HepG2 (cell line): Measurements from ENCODE around the gene LMAN2. TPM values are rescaled to one million over a fixed set of nuclear protein-coding genes. Genes with fewer than 3 reads are reported as not detected.

Experiments used
- ATAC-seq: fragments of 200-7000 bp; cut with Tn5 transposase; 3 replicates; pipeline ENCODE4 v1.9.1; 2020; ENCODE audit warnings: mild to moderate bottlenecking, moderate library complexity
- BruUV-seq: library from RNA; stranded (reverse); fragments of 400-500 nt; replicated peaks from 2 replicates; lab custom pipeline; 2021; lab: Mats Ljungman, UMichigan
- CTCF ChIA-PET: fragments of 300-600 bp; formaldehyde crosslinking; extraction: SDS; loops from one replicate; lab custom pipeline; 2021; ENCODE audit warnings: low total read pairs, inconsistent platforms, low intra/inter-chr PET ratio; lab: Yijun Ruan, JAX
- POLR2A ChIA-PET: fragments of 350-600 bp; sonication (Branson Sonifier 250); formaldehyde crosslinking; loops from one replicate; lab custom pipeline; 2020; ENCODE audit warnings: antibody characterized with exemption, inconsistent platforms; lab: Yijun Ruan, JAX
- DNase-seq: peaks from one replicate; pipeline ENCODE4 v3.0.0-alpha.2; 2015; ENCODE audit warnings: low spot score
- FAIRE-seq: peaks from 3 replicates; lab custom pipeline; 2011; peaks lifted over from hg19 to GRCh38; lab: Jason Lieb, UNC
- H2AFZ ChIP-seq: one replicate; pipeline ENCODE4 v1.6.1; 2011; ENCODE audit warnings: low read length, inconsistent platforms
- H3K27ac ChIP-seq: fragments of 300-600 bp; 3 replicates; pipeline ENCODE4 v1.8.0; 2011; ENCODE audit warnings: mixed run types, mild to moderate bottlenecking, mixed read lengths, low read length, inconsistent platforms; ENCODE audit not compliant: insufficient read depth; ENCODE audit errors: extremely low read length
- H3K27me3 ChIP-seq, 2 experiments: fragments of 200-600 bp in 1 of 2; 2 replicates in 1 of 2; 3 replicates in 1 of 2; pipeline versions ENCODE4 v1.6.0 to v1.8.0; 2011; ENCODE audit warnings: low read length in 2 of 2, mild to moderate bottlenecking in 2 of 2, moderate library complexity in 2 of 2, inconsistent platforms in 1 of 2; ENCODE audit not compliant: insufficient read depth in 2 of 2, control insufficient read depth in 1 of 2
- H3K36me3 ChIP-seq, 2 experiments: fragments of 200-600 bp in 1 of 2; replicated peaks in 1 of 2; 2 replicates in 1 of 2; 3 replicates in 1 of 2; pipeline versions ENCODE4 v1.5.1 to v1.8.0; 2011; ENCODE audit warnings: low read length in 2 of 2, inconsistent platforms in 1 of 2; ENCODE audit not compliant: insufficient read depth in 2 of 2, control insufficient read depth in 1 of 2
- H3K4me1 ChIP-seq: 2 replicates; pipeline ENCODE4 v1.5.1; 2012; ENCODE audit warnings: low read length, inconsistent platforms; ENCODE audit not compliant: insufficient read depth
- H3K4me2 ChIP-seq: 2 replicates; pipeline ENCODE4 v1.6.0; 2011; ENCODE audit warnings: low read depth, low read length, inconsistent platforms
- H3K4me3 ChIP-seq, 3 experiments: fragments of 200-600 bp in 1 of 3; sonication (generic), shearing (Covaris generic) in 1 of 3; replicated peaks in 1 of 3; 2 replicates each; pipeline ENCODE4 v1.5.1; 2011 to 2016; ENCODE audit warnings: low read length in 3 of 3, inconsistent platforms in 2 of 3, low read depth in 2 of 3, mild to moderate bottlenecking in 2 of 3, control low read depth in 1 of 3, mixed read lengths in 1 of 3; ENCODE audit not compliant: insufficient read depth in 1 of 3
- H3K79me2 ChIP-seq: one replicate; pipeline ENCODE4 v1.6.1; 2011; ENCODE audit warnings: low read length, inconsistent platforms; ENCODE audit not compliant: insufficient read depth
- H3K9ac ChIP-seq: 2 replicates; pipeline ENCODE4 v1.6.0; 2011; ENCODE audit warnings: mild to moderate bottlenecking, low read depth, low read length, inconsistent platforms; ENCODE audit not compliant: insufficient read depth
- H3K9me3 ChIP-seq: 2 replicates; pipeline ENCODE4 v1.5.1; 2012; ENCODE audit warnings: mild to moderate bottlenecking, low read length
- H4K20me1 ChIP-seq: 2 replicates; pipeline ENCODE4 v1.6.0; 2011; ENCODE audit warnings: inconsistent platforms, mild to moderate bottlenecking, low read length, moderate library complexity; ENCODE audit not compliant: insufficient read depth
- EEA1 ChIP-seq: sonication (generic); formaldehyde crosslinking; IDR thresholded peaks from 2 replicates; pipeline ENCODE4 v1.5.1; 2020; ENCODE audit warnings: mild to moderate bottlenecking, missing genetic modification reagents, borderline replicate concordance
- NR3C1 ChIP-seq: sonication (generic); formaldehyde crosslinking; IDR thresholded peaks from 2 replicates; pipeline ENCODE4 v1.4.0; 2020; ENCODE audit warnings: missing genetic modification reagents
- PPARG ChIP-seq: conservative IDR thresholded peaks from 2 replicates; pipeline ENCODE4 v1.6.1; 2016; ENCODE audit warnings: missing biosample characterization, missing genetic modification reagents
- SPEN ChIP-seq: sonication (generic); formaldehyde crosslinking; IDR thresholded peaks from 2 replicates; pipeline ENCODE4 v1.5.1; 2020; ENCODE audit warnings: low read depth, mild to moderate bottlenecking, missing genetic modification reagents
- WGBS: methylation state at CpG from one replicate; pipeline ENCODE4 v1.1.6; 2017; ENCODE audit warnings: low lambda C conversion rate; 5-methylcytosine and 5-hydroxymethylcytosine counted together
- in situ Hi-C: cut with HindIII; loops from 2 replicates; pipeline ENCODE4 v1.10.0; 2017; ENCODE audit warnings: low pct_unique_long_range_greater_than_20kb; ENCODE audit not compliant: extremely low pct_ligation_motif_present
- intact Hi-C: fragments of 100-400 bp; cut with micrococcal nuclease; formaldehyde crosslinking; loops from one replicate; pipeline ENCODE4 v1.10.0; 2022; ENCODE audit not compliant: unreplicated experiment
- polyA plus RNA-seq, 8 experiments: library from polyadenylated mRNA; depleted of rRNA in 3 of 8; stranded (reverse) in 7 of 8; unstranded in 1 of 8; fragments of >200 nt; fragmentation: Illumina TruSeq in 4 of 8; extraction: Trizol in 4 of 8; gene quantifications; 2 replicates each; pipeline versions ENCODE4 v1.2.1 to v1.2.3, GENCODE V29; 2011 to 2016; ENCODE audit warnings: low read depth in 4 of 8, missing spikeins in 1 of 8, mixed read lengths in 1 of 8; ENCODE audit not compliant: insufficient read depth in 1 of 8
- total RNA-seq, 5 experiments: library from RNA; depleted of rRNA; stranded (reverse); fragments of >200 nt; fragmentation: Illumina TruSeq; extraction: Trizol; gene quantifications; 2 replicates each; pipeline ENCODE4 v1.2.3, GENCODE V29; 2016; ENCODE audit warnings: low read depth in 1 of 5
- TF ChIP-seq, protein P1 (sequence below): sonication (generic); formaldehyde crosslinking; IDR thresholded peaks from 2 replicates; pipeline ENCODE4 v1.4.0; 2020; ENCODE audit warnings: missing genetic modification reagents, mild to moderate bottlenecking, borderline replicate concordance

The LMAN2 gene
- total and polyA plus RNA-seq, 2 of the 13 experiments (the other 11 are each of a cell fraction or from before 2014, with no cell fraction given) = 191 to 197 TPM

DNA sequence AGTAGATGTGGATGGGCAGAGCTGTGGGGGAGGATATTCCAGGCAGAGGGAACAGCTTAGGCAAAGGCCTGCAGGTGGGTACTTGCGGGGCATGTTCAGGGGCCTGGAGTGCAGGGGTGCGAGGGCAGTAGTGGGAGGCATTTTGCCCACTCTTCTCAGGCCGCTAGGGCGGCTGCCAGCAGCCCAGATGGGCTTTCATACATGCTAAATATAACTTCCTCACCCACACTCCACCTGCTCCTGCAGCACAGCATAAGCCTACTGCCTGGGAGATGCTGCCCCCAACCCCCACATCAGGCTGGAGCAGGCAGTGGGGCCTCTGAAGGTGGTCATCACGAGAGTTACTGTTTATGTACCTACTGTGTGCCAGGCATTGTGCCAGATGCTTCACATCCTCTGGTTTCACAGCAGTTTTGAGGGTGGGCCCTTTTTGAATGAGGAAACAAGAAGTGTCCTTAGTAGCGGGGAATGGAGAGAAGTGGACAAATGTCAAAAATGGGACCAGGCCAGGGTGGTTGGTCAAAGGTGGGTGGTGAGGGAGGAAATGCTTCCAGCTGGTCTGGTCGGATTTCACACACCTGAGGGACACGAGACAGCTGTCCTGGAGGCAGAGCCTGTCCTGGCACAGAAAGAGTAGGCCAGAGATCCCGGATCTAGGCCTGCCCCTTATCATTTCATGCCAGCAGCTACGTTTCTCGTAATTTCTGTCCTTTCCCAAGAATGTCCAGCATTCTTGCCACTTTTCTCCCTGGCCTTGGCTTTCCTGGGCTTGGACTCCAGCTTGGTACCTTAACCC is 18.4 kb upstream of the LMAN2 start:
- 86% methylated on average over 9 of the region's 11 CpGs for WGBS
- no peak for ATAC-seq

More for the DNA sequence above, 18.4 kb upstream of the LMAN2 start:
- ChIA-PET POLR2A (interaction anchor here (0.6 to 7.9 kb wide), 20 partner anchors 8 to 283 kb away, joined by 3 to 239 read pairs (median 6); partner anchors contain the start of genes F12, FGFR4, GRK6 and LMAN2), CTCF (interaction anchor here (1.5 to 2.1 kb wide), 4 partner anchors 13 to 52 kb away, joined by 3 to 19 read pairs (median 10); no protein-coding TSS in a partner anchor)
- Histone ChIP-seq H3K27me3 (no peaks in the 10 kb centered on the region; a peak in 1 of 5 replicates), H3K36me3 (0 out of 5 replicates have a peak, but pooled peaks cover 0 to 4% of the 10 kb centered on the region in 2 experiments), H3K27ac (peak overlapping the region; percentile 35), H3K4me3 (no peak overlapping the region), H2AFZ (no peak overlapping the region), H3K79me2 (peaks cover 8% of the 10 kb centered on the region), H3K9ac (0 out of 2 replicates have a peak overlapping the region, but pooled peaks have one; percentile 9), H3K9me3 (no peaks in the 10 kb centered on the region), H3K4me1 (peaks cover 74% of the 10 kb centered on the region), H4K20me1 (no peaks in the 10 kb centered on the region), H3K4me2 (no peak overlapping the region; the same call in 1 of the 2 replicates)
- FAIRE-seq (no peak), DNase-seq (no peak)
- intact Hi-C loops (loop anchor here (2.0 to 5.0 kb wide), 2 partner anchors 53 to 87 kb away; no protein-coding TSS in a partner anchor), in situ Hi-C loops (loop anchor here (25.0 kb wide), 1 partner anchor 833 kb away; the partner anchor contains the start of genes CDHR2 and RNF44)
- TF ChIP-seq EEA1 (CRISPR knock-in tag) = 0 out of 2 replicates have a peak, but pooled peaks have one; percentile 31
- TF ChIP-seq PPARG (CRISPR knock-in tag) = 0 out of 2 replicates have a peak, but pooled peaks have one; percentile 1
- TF ChIP-seq, protein P1, sequence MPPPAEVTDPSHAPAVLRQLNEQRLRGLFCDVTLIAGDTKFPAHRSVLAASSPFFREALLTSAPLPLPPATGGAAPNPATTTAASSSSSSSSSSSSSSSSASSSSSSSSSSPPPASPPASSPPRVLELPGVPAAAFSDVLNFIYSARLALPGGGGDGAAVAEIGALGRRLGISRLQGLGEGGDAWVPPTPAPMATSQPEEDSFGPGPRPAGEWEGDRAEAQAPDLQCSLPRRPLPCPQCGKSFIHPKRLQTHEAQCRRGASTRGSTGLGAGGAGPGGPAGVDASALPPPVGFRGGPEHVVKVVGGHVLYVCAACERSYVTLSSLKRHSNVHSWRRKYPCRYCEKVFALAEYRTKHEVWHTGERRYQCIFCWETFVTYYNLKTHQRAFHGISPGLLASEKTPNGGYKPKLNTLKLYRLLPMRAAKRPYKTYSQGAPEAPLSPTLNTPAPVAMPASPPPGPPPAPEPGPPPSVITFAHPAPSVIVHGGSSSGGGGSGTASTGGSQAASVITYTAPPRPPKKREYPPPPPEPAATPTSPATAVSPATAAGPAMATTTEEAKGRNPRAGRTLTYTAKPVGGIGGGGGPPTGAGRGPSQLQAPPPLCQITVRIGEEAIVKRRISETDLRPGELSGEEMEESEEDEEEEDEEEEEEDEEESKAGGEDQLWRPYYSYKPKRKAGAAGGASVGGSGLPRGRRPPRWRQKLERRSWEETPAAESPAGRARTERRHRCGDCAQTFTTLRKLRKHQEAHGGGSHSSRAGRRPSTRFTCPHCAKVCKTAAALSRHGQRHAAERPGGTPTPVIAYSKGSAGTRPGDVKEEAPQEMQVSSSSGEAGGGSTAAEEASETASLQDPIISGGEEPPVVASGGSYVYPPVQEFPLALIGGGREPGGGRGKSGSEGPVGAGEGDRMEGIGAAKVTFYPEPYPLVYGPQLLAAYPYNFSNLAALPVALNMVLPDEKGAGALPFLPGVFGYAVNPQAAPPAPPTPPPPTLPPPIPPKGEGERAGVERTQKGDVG (CRISPR knock-in tag) = 0 out of 2 replicates have a peak, but pooled peaks have one; percentile 9
- TF ChIP-seq SPEN (CRISPR knock-in tag) = 0 out of 2 replicates have a peak, but pooled peaks have one; percentile 13
- TF ChIP-seq NR3C1 (CRISPR knock-in tag) = no peak
- no TSS peak for BruUV-seq
